Caco-2 (cell line): ENCODE data around the gene PHF12. TPM values are rescaled to one million over a fixed set of nuclear protein-coding genes. Genes with fewer than 3 reads are reported as not detected.
A peak's percentile ranks its signal among the peaks of the same experiment; 100 is the strongest.

Experiments
- BruUV-seq: library from RNA; stranded (reverse); fragments of 400-500 nt; replicated peaks from 2 replicates; lab custom pipeline; 2021; lab: Mats Ljungman, UMichigan
- CTCF ChIA-PET: fragments of 300-600 bp; sonication (Branson Sonifier 250); formaldehyde crosslinking; loops from one replicate; lab custom pipeline; 2022; ENCODE audit warnings: antibody characterized with exemption; lab: Charles Lee
- POLR2A ChIA-PET: fragments of 300-600 bp; sonication (Branson Sonifier 250); formaldehyde crosslinking; loops from one replicate; lab custom pipeline; 2022; ENCODE audit warnings: antibody characterized with exemption; lab: Charles Lee
- DNase-seq, 2 experiments: peaks; one replicate each; pipeline versions ENCODE4 v3.0.0 to v3.0.0-alpha.2; 2020 to 2022
- H3K27me3 ChIP-seq: replicated peaks from 2 replicates; pipeline ENCODE4 v1.6.0; 2011; ENCODE audit warnings: low read length; ENCODE audit not compliant: control insufficient read depth, insufficient read depth
- H3K36me3 ChIP-seq: 2 replicates; pipeline ENCODE4 v1.5.1; 2011; ENCODE audit warnings: low read length; ENCODE audit not compliant: control insufficient read depth, insufficient read depth
- H3K4me1 ChIP-seq: fragments of 250-450 bp; sonication (Bioruptor Pico); 2 replicates; pipeline ENCODE4 v1.5.1; 2020; ENCODE audit warnings: mild to moderate bottlenecking
- H3K4me3 ChIP-seq: 2 replicates; pipeline ENCODE4 v1.5.1; 2011; ENCODE audit warnings: low read depth, mild to moderate bottlenecking, control low read depth, low read length
- H3K9me3 ChIP-seq: fragments of 250-450 bp; sonication (Bioruptor Pico); 2 replicates; pipeline ENCODE4 v1.5.1; 2020; ENCODE audit warnings: mild to moderate bottlenecking, moderate library complexity
- H3K27ac Mint-ChIP-seq: one replicate; pipeline ENCODE4 v1.8.0; 2022; ENCODE audit warnings: mixed read lengths; ENCODE audit not compliant: unreplicated experiment
- H3K27me3 Mint-ChIP-seq: one replicate; pipeline ENCODE4 v1.8.0; 2022; ENCODE audit warnings: mixed read lengths; ENCODE audit not compliant: insufficient read depth, unreplicated experiment
- H3K36me3 Mint-ChIP-seq: one replicate; pipeline ENCODE4 v1.8.0; 2022; ENCODE audit warnings: mild to moderate bottlenecking, mixed read lengths; ENCODE audit not compliant: insufficient read depth, unreplicated experiment
- H3K4me1 Mint-ChIP-seq: one replicate; pipeline ENCODE4 v1.8.0; 2022; ENCODE audit warnings: low read depth, mixed read lengths; ENCODE audit not compliant: unreplicated experiment
- H3K4me3 Mint-ChIP-seq: one replicate; pipeline ENCODE4 v1.8.0; 2022; ENCODE audit warnings: mild to moderate bottlenecking, moderate library complexity, mixed read lengths; ENCODE audit not compliant: unreplicated experiment
- H3K9me3 Mint-ChIP-seq: one replicate; pipeline ENCODE4 v1.8.0; 2022; ENCODE audit warnings: mixed read lengths; ENCODE audit not compliant: unreplicated experiment
- intact Hi-C: fragments of 100-400 bp; cut with micrococcal nuclease; formaldehyde crosslinking; loops from one replicate; pipeline ENCODE4 v1.10.0; 2022; ENCODE audit not compliant: unreplicated experiment
- total RNA-seq: library from RNA; stranded (reverse); gene quantifications from 2 replicates; pipeline ENCODE4 v1.2.3, GENCODE V29; 2022
- TF ChIP-seq, protein P1 (sequence below), 2 experiments: fragments of 200-600 bp in 1 of 2; IDR thresholded peaks; 1 replicate in 1 of 2; 2 replicates in 1 of 2; pipeline versions ENCODE4 v1.5.1 to v1.8.0; 2011 to 2022; ENCODE audit warnings: antibody characterized with exemption in 1 of 2, control low read depth in 1 of 2, inconsistent platforms in 1 of 2, low read depth in 1 of 2, low read length in 1 of 2, mild to moderate bottlenecking in 1 of 2, moderate library complexity in 1 of 2; ENCODE audit not compliant: insufficient read depth in 1 of 2, severe bottlenecking in 1 of 2, unreplicated experiment in 1 of 2

Gene PHF12
- total RNA-seq, 1 experiment from 2014 or later = 49.9 TPM

DNA sequence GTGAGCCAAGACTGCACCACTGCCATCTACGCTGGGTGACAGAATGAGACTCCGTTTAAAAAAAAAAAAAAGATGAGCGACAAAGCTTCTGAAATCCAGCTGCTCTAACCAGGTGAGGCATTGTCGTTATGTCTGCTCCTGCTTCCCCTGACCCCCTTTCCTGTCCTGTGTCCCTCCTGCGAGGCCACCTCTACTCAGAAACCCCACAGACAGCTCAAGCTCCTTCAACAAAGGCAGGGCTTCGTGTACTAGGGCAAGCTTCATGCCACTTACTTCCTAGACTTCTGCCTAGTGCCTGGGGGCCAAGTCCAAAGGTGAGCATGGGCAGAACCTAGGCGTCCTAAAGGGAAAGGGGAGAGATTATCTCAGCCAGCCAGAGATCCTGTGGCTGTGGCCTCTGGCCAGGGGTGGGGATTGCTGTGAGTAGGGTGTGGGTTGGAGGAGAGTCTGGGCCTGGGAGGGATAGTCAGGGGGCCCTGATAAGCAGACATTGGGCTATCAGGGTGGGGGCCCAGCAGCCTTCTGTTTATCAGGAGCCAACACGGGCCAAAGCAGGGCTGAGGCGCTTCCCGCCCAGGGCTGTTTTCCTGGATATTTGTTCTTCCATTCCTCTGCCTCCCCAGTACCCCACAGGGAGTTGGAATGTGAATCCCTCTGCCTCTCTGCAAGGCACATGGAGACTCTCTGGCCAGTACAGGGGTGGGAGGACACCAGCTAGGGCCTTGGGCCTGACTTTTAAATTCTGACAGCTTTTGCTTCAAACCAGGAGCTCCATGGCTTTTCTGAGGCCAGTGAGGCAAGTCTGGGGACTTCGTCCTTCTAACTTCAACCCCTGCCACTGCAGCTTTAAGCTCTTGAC, 86.1 kb downstream of the PHF12 start:
- H3K4me3 ChIP-seq = no peak overlapping the region
- peaks cover 25% of the 10 kb centered on the region for H3K4me1 ChIP-seq
- TF ChIP-seq, protein P1, sequence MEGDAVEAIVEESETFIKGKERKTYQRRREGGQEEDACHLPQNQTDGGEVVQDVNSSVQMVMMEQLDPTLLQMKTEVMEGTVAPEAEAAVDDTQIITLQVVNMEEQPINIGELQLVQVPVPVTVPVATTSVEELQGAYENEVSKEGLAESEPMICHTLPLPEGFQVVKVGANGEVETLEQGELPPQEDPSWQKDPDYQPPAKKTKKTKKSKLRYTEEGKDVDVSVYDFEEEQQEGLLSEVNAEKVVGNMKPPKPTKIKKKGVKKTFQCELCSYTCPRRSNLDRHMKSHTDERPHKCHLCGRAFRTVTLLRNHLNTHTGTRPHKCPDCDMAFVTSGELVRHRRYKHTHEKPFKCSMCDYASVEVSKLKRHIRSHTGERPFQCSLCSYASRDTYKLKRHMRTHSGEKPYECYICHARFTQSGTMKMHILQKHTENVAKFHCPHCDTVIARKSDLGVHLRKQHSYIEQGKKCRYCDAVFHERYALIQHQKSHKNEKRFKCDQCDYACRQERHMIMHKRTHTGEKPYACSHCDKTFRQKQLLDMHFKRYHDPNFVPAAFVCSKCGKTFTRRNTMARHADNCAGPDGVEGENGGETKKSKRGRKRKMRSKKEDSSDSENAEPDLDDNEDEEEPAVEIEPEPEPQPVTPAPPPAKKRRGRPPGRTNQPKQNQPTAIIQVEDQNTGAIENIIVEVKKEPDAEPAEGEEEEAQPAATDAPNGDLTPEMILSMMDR (IDR thresholded peaks at IDR 0.05; ENCODE audit: insufficient read depth in 1 of 2, low read depth in 1 of 2, low read length in 1 of 2, severe bottlenecking in 1 of 2, unreplicated experiment in 1 of 2) = no peak
- no peaks in the 10 kb centered on the region for H3K9me3 ChIP-seq
- H3K27me3 ChIP-seq = no peaks in the 10 kb centered on the region
- DNase-seq = peak; percentile 71 to 87
- Mint-ChIP-seq H3K36me3 (peaks cover 19% of the 10 kb centered on the region), H3K27me3 (no peaks in the 10 kb centered on the region), H3K4me1 (peaks cover 22% of the 10 kb centered on the region), H3K4me3 (peak overlapping the region; percentile 4), H3K27ac (peak overlapping the region; percentile 73), H3K9me3 (no peaks in the 10 kb centered on the region)
- H3K36me3 ChIP-seq = peaks cover 2% of the 10 kb centered on the region; the same call in 1 of the 2 replicates
- no TSS peak for BruUV-seq
- ChIA-PET POLR2A (interaction anchor here (0.6 to 1.6 kb wide), 2 partner anchors 23 to 140 kb away, joined by 7 to 9 read pairs; partner anchors contain the start of genes FAM222B and TLCD1), CTCF (interaction anchor here (0.6 to 1.5 kb wide), 5 partner anchors 11 to 101 kb away, joined by 3 to 11 read pairs (median 3); no protein-coding TSS in a partner anchor)
- intact Hi-C loops = loop anchor here (2.0 kb wide), 1 partner anchor 14 kb away; no protein-coding TSS in a partner anchor

DNA sequence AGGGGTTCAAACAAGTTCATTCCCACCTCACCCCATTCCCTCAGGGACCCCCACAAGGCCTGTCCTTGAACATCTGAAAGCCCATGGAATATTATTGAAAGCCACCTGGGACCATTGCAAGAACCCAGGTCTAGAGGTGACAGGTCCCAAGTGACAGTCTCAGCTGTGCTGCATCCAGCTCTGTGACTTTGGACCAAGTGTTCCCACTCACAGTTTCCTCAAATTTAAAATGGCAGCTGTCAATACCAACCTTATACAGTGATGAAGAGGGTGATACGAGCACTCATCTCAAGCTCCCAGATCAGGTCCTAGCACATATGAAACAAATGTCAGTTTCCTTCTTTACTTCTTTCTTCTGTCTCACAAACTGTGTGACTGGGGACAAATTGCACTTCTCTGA, 87.4 kb downstream of the PHF12 start:
- TF ChIP-seq, protein P1 (IDR thresholded peaks at IDR 0.05; ENCODE audit: insufficient read depth in 1 of 2, low read depth in 1 of 2, low read length in 1 of 2, severe bottlenecking in 1 of 2, unreplicated experiment in 1 of 2) = no peak
- Mint-ChIP-seq H3K9me3 (no peaks in the 10 kb centered on the region), H3K27me3 (no peaks in the 10 kb centered on the region), H3K4me1 (peaks cover 22% of the 10 kb centered on the region), H3K36me3 (peaks cover 31% of the 10 kb centered on the region), H3K4me3 (no peak overlapping the region), H3K27ac (no peak overlapping the region)
- ChIA-PET CTCF (interaction anchor here (0.9 kb wide), 1 partner anchor 15 kb away, joined by 3 read pairs; no protein-coding TSS in a partner anchor), POLR2A (no interaction called here)
- DNase-seq = no peak
- no peaks in the 10 kb centered on the region for H3K27me3 ChIP-seq
- H3K4me1 ChIP-seq = peaks cover 25% of the 10 kb centered on the region
- no peaks in the 10 kb centered on the region for H3K9me3 ChIP-seq
- peaks cover 2% of the 10 kb centered on the region; the same call in 1 of the 2 replicates for H3K36me3 ChIP-seq
- intact Hi-C loops = loop anchor here (2.0 kb wide), 1 partner anchor 15 kb away; no protein-coding TSS in a partner anchor
- H3K4me3 ChIP-seq = no peak overlapping the region
- no TSS peak for BruUV-seq

DNA sequence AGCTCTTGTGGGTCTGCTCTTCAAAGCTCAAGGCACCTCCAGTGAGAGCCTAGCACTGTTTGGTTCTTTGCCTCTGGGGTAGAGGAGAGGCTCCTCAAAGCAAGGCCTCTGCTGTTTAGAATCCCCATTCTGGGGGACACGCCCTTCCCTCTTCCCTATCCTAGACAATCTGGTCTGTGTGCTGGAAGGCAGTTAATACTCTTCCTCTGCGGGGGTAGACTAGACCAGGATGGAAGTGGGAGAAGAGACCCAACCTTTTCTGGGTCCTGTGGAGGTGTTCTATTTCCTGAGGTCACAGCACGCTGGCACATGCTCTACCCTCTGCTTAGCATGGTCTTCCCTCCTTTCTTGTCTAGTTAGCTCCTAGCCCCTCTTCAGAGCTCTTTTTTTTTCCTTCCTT, 88.8 kb downstream of the PHF12 start:
- Histone ChIP-seq H3K4me3 (no peak overlapping the region), H3K4me1 (peaks cover 25% of the 10 kb centered on the region), H3K36me3 (peaks cover 6% of the 10 kb centered on the region), H3K27me3 (no peaks in the 10 kb centered on the region), H3K9me3 (no peaks in the 10 kb centered on the region)
- no peaks in the 10 kb centered on the region for H3K27me3 Mint-ChIP-seq
- ChIA-PET POLR2A (no interaction called here), CTCF (interaction anchor here (0.6 kb wide), 1 partner anchor 113 kb away, joined by 3 read pairs; no protein-coding TSS in a partner anchor)
- peaks cover 22% of the 10 kb centered on the region for H3K4me1 Mint-ChIP-seq
- no TSS peak for BruUV-seq
- no peak for DNase-seq
- TF ChIP-seq, protein P1 (IDR thresholded peaks at IDR 0.05; ENCODE audit: insufficient read depth in 1 of 2, low read depth in 1 of 2, low read length in 1 of 2, severe bottlenecking in 1 of 2, unreplicated experiment in 1 of 2) = no peak
- H3K27ac Mint-ChIP-seq = no peak overlapping the region
- H3K36me3 Mint-ChIP-seq = peaks cover 45% of the 10 kb centered on the region
- no peak overlapping the region for H3K4me3 Mint-ChIP-seq
- intact Hi-C loops = no loop called here
- no peaks in the 10 kb centered on the region for H3K9me3 Mint-ChIP-seq
